GM18870 (cell line): ENCODE measurements around the gene RAB18.
"Not testable (repeated sequence)": the region's sequence is repeated elsewhere in the genome, so short reads cannot be mapped to it uniquely, and the experiment has no call there.

Experiments
- ATAC-seq: cut with Tn5 transposase; IDR thresholded peaks from one replicate; pipeline ENCODE4 v1.9.1; 2021; ENCODE audit warnings: moderate library complexity; ENCODE audit not compliant: unreplicated experiment

Gene RAB18

DNA sequence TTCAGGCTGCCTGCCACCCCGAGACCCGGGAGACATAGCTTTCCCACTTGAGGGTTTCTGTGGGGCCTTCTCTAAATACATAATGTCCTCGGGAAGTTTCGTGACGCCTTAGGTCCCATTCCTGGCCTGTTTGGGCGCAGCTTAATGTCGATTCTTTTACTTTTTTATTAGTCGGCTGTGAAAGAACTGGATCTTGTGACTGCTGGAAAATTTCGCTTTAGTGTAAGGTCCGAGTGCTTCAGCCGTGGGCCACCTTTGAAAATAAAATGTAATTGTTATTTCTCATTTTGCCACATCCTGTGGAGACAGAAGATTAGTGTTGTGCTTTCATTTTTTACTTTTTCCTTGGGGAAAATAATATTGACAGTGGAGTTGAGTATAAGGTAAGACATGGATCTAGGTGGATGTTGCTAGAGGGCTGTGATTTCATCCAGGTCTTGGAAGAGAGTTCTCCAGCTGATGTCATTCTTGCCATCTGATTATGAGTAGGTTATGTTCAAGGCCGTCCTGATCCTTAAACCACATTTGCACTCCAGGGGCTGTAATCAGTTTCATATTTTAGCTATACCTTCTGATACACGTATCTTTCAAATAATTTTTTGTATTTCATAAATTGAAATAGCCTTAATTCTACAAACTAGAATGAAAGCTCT is 830 bp downstream of the RAB18 start:
- ATAC-seq: no peak

DNA sequence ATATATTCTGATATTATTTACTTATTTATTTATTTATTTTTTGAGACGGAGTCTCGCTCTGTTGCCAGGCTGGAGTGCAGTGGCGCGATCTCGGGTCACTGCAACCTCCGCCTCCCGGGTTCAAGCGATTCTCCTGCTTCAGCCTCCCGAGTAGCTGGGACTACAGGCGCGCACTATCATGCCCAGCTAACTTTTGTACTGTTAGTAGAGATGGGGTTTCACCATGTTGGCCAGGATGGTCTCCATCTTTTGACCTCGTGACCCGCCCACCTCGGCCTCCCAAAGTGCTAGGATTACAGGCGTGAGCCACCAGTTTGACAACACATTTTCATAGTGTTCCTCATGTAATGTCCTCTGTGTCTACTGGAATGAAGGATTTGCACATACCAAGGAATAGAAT is 1.4 kb downstream of the RAB18 start:
- ATAC-seq: not testable (repeated sequence)

GRCh38 chr10:27506280-27506679 is 2.2 kb downstream of the RAB18 start:
- ATAC-seq: no peak

- ATAC-seq: no peak
Observed at GRCh38 chr10:27512548-27512947, 8.4 kb downstream of the RAB18 start.

- ATAC-seq: no peak
Observed at GRCh38 chr10:27513451-27514191, 9.5 kb downstream of the RAB18 start.

DNA sequence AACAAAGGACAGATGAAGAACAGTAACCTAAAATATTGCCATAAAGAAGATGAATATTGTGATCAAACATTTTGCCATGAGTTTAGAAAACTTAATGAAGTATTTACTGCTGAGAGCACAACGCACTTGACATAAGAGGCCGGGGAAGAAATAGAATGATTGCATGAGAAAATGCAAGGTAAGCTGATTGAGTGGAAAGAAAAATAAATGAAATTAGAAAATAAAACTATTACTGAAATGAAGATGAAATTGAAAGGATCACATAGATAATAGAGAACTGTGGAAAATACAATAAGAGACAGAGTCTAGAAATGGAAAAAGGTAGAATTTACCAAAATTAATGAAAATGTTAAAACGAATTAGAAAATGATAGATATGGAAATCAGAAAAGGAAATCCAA is 10.1 kb downstream of the RAB18 start:
- ATAC-seq: no peak

DNA sequence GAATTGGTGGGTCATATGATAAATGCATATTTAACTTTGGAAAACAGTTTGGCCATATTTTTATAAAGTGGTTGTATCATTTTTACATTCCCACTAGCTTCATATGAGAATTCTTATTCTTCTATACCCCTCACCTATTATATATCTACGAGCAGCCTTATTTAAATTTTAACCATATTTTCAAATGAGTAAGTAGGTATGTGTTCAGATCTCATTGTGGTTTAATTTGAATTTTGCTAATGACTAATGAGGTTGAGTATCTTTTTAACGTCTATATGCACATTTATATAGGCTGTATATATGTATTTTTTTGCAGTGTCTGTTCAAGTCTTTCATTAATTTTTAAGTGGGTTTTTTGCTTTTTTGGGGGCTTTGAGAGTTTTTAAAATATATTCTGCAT is 14.2 kb downstream of the RAB18 start:
- no peak for ATAC-seq

- ATAC-seq: no peak
Observed at GRCh38 chr10:27525819-27526218, 21.7 kb downstream of the RAB18 start.

DNA sequence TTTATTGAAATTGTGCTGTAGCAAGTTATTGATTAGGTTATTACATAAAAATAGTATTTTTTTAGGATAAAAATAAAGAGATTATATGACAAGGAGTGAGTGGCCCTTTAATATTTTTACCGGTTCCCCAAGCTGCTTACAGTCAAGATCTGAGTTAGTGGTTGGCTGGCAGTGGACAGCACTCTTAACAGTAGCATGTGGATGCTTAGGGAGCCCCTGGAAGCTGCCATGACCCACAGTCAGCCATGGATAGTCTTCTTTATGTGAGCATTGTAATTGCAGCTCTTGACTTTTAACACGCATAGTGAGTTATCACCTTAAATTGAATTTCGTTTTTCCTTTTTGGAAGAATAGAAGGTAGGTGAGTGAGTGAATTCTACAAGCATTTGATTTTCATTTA is 22.1 kb downstream of the RAB18 start:
- no peak for ATAC-seq

GRCh38 chr10:27527666-27528295 is 23.7 kb downstream of the RAB18 start:
- ATAC-seq: no peak

DNA sequence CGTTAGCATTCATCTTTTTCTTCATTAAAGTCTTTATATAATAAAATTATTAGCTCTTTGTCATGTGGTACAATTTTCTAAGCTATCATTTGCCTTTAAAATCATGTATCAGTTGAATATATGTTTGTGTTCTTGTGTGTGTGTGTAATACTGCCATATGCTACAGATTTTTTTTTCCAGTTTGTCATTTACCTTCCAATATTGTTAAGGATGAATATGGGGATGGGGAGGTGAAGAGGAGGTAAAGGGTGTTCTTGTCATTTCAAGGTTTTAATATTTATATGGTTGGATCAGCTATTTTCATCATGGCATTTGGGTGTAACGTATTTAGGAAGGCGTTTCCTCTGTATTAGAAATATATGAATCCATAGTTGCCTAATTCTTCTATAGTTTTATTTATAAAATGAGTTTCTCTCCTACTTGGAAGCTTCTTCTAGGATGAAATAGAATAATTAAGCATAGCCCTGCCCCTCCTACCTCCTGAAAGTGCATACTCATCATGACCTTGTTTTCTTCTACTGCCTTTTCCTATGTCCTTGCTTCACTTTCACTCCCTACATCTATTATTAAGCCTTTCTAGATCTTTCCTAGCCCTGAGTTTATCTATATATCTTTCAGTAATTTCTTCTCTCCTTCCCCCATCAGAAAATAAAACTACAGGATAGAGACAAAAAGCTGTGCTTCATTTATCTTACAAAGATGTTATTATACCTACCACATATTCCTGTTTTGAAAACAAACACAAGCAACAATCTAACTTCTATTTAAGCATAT is 25.1 kb downstream of the RAB18 start:
- ATAC-seq: no peak

GRCh38 chr10:27530477-27530876 is 26.4 kb downstream of the RAB18 start:
- ATAC-seq: no peak

GRCh38 chr10:27531336-27531847 is 27.3 kb downstream of the RAB18 start:
- ATAC-seq: no peak

DNA sequence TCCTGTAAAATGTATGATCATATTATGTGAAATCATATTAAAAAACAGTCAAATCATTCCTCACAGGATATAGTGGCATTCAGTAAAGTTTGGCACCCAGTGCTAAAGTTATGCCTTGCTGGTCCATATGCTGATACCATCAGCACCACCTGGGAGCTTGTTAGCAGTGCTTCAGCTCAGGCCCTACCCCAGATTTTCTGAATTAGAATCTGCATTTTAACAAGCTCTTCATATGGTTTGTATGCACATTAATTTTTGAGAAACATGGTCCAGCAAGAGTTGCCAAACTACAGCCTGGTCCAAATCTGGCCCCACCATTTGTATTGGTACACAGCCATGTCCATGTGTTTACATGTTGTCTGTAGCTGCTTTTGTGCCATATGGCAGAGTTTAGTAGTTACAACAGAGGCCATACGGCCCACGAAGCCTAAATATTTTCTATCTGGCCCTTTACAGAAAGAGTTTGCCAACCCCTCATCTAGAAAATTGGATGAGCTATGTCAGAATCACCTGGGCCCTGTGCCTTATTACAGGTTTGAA is 30.1 kb downstream of the RAB18 start:
- no peak for ATAC-seq

- no peak for ATAC-seq
Observed at GRCh38 chr10:27535317-27535716, 31.2 kb downstream of the RAB18 start.

GRCh38 chr10:27536437-27536836 is 32.3 kb downstream of the RAB18 start:
- ATAC-seq: no peak

- ATAC-seq: no peak
Observed at GRCh38 chr10:27537166-27537565, 33.1 kb downstream of the RAB18 start.

- no peak for ATAC-seq
Observed at GRCh38 chr10:27537787-27538186, 33.7 kb downstream of the RAB18 start.

DNA sequence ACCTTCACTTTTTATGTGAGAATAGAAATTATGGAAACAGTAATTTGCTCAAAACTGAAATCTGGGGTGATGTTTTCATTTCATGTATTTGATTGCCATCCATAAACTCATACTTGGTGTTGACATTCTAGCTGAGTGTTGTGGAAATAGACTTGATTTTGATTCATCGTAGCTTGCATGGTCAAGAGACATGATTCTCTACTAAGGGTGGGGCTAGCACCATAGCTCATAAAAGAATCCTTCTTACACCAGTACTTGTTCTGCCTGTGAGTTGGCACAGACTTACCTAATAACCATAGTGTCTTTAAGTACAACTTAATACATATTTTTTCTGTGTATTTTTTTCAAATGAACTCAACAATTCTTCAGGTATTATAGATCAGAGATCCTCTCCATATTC is 36.6 kb downstream of the RAB18 start:
- no peak for ATAC-seq

DNA sequence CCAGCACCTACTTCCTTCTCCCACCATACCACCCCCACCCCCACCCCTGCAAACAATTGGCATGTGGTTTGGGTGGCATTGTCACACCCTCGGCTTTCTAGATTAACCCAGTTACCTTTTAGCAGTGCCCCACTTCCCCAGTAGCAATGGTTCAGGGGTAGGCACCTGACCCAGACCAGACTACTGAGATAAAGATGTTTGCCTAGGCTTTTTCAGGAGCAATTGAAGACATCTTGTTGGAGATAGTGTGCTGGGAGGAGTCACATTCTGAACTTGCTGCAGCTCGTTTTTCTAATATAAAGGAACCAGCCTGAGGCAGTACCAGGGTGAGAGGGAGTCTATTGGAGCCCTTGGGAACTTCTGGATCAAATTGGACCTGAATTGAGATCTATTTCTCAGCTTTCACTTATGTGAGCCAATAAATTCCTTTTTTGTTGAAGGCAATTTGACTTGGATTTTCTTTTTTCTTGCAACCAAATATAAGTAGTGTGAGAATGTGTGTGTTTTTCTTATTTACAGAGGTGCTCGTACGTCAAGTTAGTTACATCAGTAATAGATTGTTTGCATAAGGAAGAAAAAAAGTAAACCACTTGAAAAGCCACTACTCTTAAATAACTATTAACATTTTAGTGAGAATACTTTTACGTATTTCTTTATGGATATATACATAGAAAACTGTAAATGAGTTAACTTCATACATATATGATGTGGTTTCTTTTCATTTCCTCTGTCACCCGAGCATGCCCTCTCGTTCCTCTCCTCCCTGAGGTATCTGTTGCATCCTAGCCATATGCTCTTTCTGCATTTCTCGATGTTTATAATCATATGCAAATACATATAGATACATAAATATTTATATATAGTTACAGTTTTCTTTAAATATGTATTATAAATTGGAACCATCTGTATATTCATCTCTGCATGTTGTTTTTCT is 38.0 kb downstream of the RAB18 start:
- ATAC-seq: no peak
